DOHH2 (cell line): ENCODE data around the gene ESPN.

Experiments
- H3F3A ChIP-seq: fragments of 200-600 bp; sonication (generic), shearing (Covaris generic); 2 replicates; pipeline ENCODE4 v1.6.0; 2016; ENCODE audit warnings: antibody characterized with exemption, mild to moderate bottlenecking; ENCODE audit not compliant: control insufficient read depth, insufficient read depth
- H3K27ac ChIP-seq: fragments of 200-600 bp; sonication (generic); 2 replicates; pipeline ENCODE4 v1.5.1; 2014; ENCODE audit warnings: low read depth, mild to moderate bottlenecking, low read length, moderate library complexity
- H3K27me3 ChIP-seq: fragments of 200-600 bp; sonication (generic); 2 replicates; pipeline ENCODE4 v1.6.1; 2014; ENCODE audit warnings: mild to moderate bottlenecking, low read length, mixed read lengths; ENCODE audit not compliant: control insufficient read depth
- H3K36me3 ChIP-seq: fragments of 200-600 bp; sonication (generic); 2 replicates; pipeline ENCODE4 v1.6.1; 2014; ENCODE audit warnings: mild to moderate bottlenecking, low read length, moderate library complexity, mixed read lengths; ENCODE audit not compliant: control insufficient read depth
- H3K4me1 ChIP-seq: fragments of 200-600 bp; sonication (generic); 2 replicates; pipeline ENCODE4 v1.6.1; 2014; ENCODE audit warnings: mild to moderate bottlenecking, low read length, mixed read lengths; ENCODE audit not compliant: control insufficient read depth
- H3K4me2 ChIP-seq: fragments of 200-600 bp; sonication (generic); 2 replicates; pipeline ENCODE4 v1.6.0; 2014; ENCODE audit warnings: mild to moderate bottlenecking, low read length, moderate library complexity
- H3K4me3 ChIP-seq: fragments of 200-600 bp; sonication (generic); 2 replicates; pipeline ENCODE4 v1.5.1; 2014; ENCODE audit warnings: mild to moderate bottlenecking, low read length, mixed read lengths
- H3K79me2 ChIP-seq: fragments of 200-600 bp; sonication (generic); 2 replicates; pipeline ENCODE4 v1.6.1; 2014; ENCODE audit warnings: mild to moderate bottlenecking, low read length, mixed read lengths; ENCODE audit not compliant: control insufficient read depth
- H3K9me2 ChIP-seq: fragments of 200-600 bp; sonication (generic); replicated peaks from 2 replicates; pipeline ENCODE4 v1.6.1; 2014; ENCODE audit warnings: mild to moderate bottlenecking, low read length, mixed read lengths; ENCODE audit not compliant: control insufficient read depth
- H3K9me3 ChIP-seq: fragments of 200-600 bp; sonication (generic); 2 replicates; pipeline ENCODE4 v1.6.1; 2014; ENCODE audit warnings: antibody characterized with exemption, low read length, mixed read lengths; ENCODE audit not compliant: control insufficient read depth, insufficient read depth
- H4K20me1 ChIP-seq: fragments of 200-600 bp; sonication (generic); 2 replicates; pipeline ENCODE4 v1.6.0; 2014; ENCODE audit warnings: low read depth, mild to moderate bottlenecking, antibody characterized with exemption, low read length, moderate library complexity; ENCODE audit not compliant: control insufficient read depth, insufficient read depth
- EZH2phosphoT487 ChIP-seq: fragments of 200-600 bp; sonication (generic); IDR thresholded peaks from 2 replicates; pipeline ENCODE4 v1.6.1; 2017; ENCODE audit warnings: borderline replicate concordance, mild to moderate bottlenecking, antibody characterized with exemption, low read length, moderate library complexity, mixed read lengths
- TF ChIP-seq, protein P1 (sequence below): fragments of 200-600 bp; sonication (generic); IDR thresholded peaks from one replicate; pipeline ENCODE4 v1.5.1; 2014; ENCODE audit warnings: antibody characterized with exemption, mild to moderate bottlenecking, low read depth, low read length; ENCODE audit not compliant: poor library complexity, severe bottlenecking

Gene ESPN

DNA sequence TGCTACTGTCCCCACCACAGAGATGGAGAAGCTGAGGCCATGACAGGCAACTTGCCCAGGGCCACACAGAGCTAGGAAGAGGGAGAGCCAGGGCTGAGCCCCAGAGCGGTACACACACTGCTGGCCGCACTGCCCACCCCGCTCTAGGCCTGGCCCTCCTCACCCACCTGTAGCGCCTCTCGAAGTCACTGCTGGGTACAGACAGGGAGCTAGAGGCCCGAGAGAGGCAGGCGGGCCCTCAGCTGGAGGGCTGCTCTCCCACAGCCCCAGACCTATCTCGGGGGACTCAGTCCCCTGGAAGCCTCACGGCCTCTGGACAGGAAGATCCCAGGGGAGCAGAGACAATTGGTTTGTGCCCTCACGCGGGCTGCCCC is 84.2 kb downstream of the ESPN start:
- no peaks in the 10 kb centered on the region for H3K27me3 ChIP-seq
- no peaks in the 10 kb centered on the region for H3K9me3 ChIP-seq
- no peaks in the 10 kb centered on the region for H3K9me2 ChIP-seq
- no peaks in the 10 kb centered on the region for H3K36me3 ChIP-seq
- H3K27ac ChIP-seq = no peak overlapping the region
- no peak overlapping the region for H3K4me3 ChIP-seq
- no peaks in the 10 kb centered on the region for H4K20me1 ChIP-seq
- no peak overlapping the region for H3K4me2 ChIP-seq
- no peaks in the 10 kb centered on the region for H3K4me1 ChIP-seq
- no peaks in the 10 kb centered on the region for H3F3A ChIP-seq
- TF ChIP-seq EZH2phosphoT487 = no peak
- TF ChIP-seq, protein P1, sequence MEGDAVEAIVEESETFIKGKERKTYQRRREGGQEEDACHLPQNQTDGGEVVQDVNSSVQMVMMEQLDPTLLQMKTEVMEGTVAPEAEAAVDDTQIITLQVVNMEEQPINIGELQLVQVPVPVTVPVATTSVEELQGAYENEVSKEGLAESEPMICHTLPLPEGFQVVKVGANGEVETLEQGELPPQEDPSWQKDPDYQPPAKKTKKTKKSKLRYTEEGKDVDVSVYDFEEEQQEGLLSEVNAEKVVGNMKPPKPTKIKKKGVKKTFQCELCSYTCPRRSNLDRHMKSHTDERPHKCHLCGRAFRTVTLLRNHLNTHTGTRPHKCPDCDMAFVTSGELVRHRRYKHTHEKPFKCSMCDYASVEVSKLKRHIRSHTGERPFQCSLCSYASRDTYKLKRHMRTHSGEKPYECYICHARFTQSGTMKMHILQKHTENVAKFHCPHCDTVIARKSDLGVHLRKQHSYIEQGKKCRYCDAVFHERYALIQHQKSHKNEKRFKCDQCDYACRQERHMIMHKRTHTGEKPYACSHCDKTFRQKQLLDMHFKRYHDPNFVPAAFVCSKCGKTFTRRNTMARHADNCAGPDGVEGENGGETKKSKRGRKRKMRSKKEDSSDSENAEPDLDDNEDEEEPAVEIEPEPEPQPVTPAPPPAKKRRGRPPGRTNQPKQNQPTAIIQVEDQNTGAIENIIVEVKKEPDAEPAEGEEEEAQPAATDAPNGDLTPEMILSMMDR = no peak
- H3K79me2 ChIP-seq = no peaks in the 10 kb centered on the region

DNA sequence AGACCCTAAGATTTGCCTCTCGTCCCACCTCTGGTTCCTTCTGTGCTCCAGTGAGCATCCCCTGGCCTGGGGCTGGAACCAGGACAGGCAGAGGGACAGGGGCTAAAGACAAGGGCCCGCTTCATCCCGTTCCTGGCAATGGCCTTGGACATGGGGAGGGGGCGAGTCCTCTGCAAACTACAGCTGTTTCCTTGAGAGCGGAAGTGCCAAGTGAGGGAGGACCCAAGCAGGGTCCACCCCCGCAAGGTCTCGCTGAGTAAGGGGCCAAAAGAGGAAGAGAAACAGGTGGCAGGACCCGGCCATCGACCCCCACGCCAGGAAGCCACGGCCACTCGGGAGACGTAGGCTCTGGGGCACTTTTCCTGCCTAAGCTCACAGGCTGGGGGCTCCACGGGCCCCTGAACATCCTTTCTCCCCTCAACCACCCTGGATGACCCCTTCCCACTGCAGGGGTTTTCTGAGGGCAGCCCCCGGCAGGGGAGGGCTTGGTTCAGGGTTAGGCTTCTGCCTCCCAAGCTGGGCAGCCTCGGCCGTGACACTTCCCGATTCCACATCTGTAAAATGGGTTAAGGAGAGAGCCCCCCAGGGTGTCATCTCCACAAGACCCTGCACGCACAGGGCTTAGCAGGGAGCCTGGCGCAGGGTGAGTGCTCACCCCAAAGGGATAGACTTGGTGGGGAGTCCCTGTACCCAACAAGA is 84.8 kb downstream of the ESPN start:
- no peaks in the 10 kb centered on the region for H4K20me1 ChIP-seq
- H3K9me2 ChIP-seq = no peaks in the 10 kb centered on the region
- H3K27me3 ChIP-seq = no peaks in the 10 kb centered on the region
- H3F3A ChIP-seq = no peaks in the 10 kb centered on the region
- no peaks in the 10 kb centered on the region for H3K36me3 ChIP-seq
- no peaks in the 10 kb centered on the region for H3K4me1 ChIP-seq
- H3K79me2 ChIP-seq = no peaks in the 10 kb centered on the region
- TF ChIP-seq, protein P1 = no peak
- TF ChIP-seq EZH2phosphoT487 = no peak
- H3K4me2 ChIP-seq = no peak overlapping the region
- no peak overlapping the region for H3K4me3 ChIP-seq
- H3K9me3 ChIP-seq = no peaks in the 10 kb centered on the region
- H3K27ac ChIP-seq = no peak overlapping the region

DNA sequence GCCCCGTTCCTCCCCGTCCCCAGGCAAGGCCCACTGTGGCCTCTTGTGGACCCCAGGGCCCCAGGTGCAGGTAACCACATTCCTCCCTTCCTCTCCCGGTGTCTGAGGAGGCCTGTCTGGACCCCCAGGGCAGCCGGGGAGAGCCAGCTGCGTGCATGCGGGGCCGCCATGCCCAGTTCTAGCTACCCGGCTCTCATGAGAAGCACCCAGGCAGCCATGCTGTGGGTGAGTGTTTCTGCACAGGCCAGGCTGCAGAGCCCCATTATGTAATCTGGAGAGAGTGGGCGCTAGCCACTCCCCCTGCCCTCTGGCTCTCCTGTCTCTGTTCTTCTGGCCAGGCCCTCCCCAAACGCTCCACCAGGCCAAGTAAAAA is 85.3 kb downstream of the ESPN start:
- H3K9me3 ChIP-seq = no peaks in the 10 kb centered on the region
- no peaks in the 10 kb centered on the region for H3K4me1 ChIP-seq
- H3K9me2 ChIP-seq = no peaks in the 10 kb centered on the region
- no peaks in the 10 kb centered on the region for H4K20me1 ChIP-seq
- no peak overlapping the region for H3K27ac ChIP-seq
- TF ChIP-seq, protein P1 = no peak
- no peak for TF ChIP-seq EZH2phosphoT487
- no peaks in the 10 kb centered on the region for H3K36me3 ChIP-seq
- no peak overlapping the region for H3K4me3 ChIP-seq
- H3F3A ChIP-seq = no peaks in the 10 kb centered on the region
- no peaks in the 10 kb centered on the region for H3K79me2 ChIP-seq
- no peak overlapping the region for H3K4me2 ChIP-seq
- H3K27me3 ChIP-seq = no peaks in the 10 kb centered on the region
